ENCODE results near the gene PXMP2. TPM values are rescaled to one million over a fixed set of nuclear protein-coding genes. Genes with fewer than 3 reads are reported as not detected.

The PXMP2 gene
- total RNA-seq, 1 experiment from 2014 or later: 39.9 TPM

- H3K4me1 ChIP-seq: no peaks in the 10 kb centered on the region
- no peaks in the 10 kb centered on the region for H3K27me3 ChIP-seq (replicated peaks; ENCODE audit: control insufficient read depth, insufficient read depth, low read length)
- no TSS peak for BruUV-seq (replicated peaks)
- intact Hi-C loops (cut with micrococcal nuclease; ENCODE audit: unreplicated experiment): no loop called here
- Mint-ChIP-seq H3K9me3 (ENCODE audit: unreplicated experiment) (peaks cover 10% of the 10 kb centered on the region), H3K4me1 (ENCODE audit: low read depth, unreplicated experiment) (no peaks in the 10 kb centered on the region), H3K36me3 (ENCODE audit: insufficient read depth, unreplicated experiment) (peaks cover 95% of the 10 kb centered on the region), H3K27me3 (ENCODE audit: insufficient read depth, unreplicated experiment) (no peaks in the 10 kb centered on the region), H3K27ac (ENCODE audit: unreplicated experiment) (peak overlapping the region; percentile 39), H3K4me3 (ENCODE audit: unreplicated experiment) (no peak overlapping the region)
- no peak for DNase-seq
- H3K4me3 ChIP-seq (ENCODE audit: low read depth, low read length): no peak overlapping the region
- ChIA-PET POLR2A (no interaction called here), CTCF (no interaction called here)
- peaks cover 5% of the 10 kb centered on the region for H3K9me3 ChIP-seq
- no peak for TF ChIP-seq CTCF (IDR thresholded peaks at IDR 0.05; ENCODE audit: insufficient read depth in 1 of 2, low read depth in 1 of 2, low read length in 1 of 2, severe bottlenecking in 1 of 2, unreplicated experiment in 1 of 2)
- H3K36me3 ChIP-seq (ENCODE audit: control insufficient read depth, insufficient read depth, low read length): peaks cover 2% of the 10 kb centered on the region
These were observed 41.1 kb downstream of the PXMP2 start for GRCh38 chr12:132728502-132728901.

DNA sequence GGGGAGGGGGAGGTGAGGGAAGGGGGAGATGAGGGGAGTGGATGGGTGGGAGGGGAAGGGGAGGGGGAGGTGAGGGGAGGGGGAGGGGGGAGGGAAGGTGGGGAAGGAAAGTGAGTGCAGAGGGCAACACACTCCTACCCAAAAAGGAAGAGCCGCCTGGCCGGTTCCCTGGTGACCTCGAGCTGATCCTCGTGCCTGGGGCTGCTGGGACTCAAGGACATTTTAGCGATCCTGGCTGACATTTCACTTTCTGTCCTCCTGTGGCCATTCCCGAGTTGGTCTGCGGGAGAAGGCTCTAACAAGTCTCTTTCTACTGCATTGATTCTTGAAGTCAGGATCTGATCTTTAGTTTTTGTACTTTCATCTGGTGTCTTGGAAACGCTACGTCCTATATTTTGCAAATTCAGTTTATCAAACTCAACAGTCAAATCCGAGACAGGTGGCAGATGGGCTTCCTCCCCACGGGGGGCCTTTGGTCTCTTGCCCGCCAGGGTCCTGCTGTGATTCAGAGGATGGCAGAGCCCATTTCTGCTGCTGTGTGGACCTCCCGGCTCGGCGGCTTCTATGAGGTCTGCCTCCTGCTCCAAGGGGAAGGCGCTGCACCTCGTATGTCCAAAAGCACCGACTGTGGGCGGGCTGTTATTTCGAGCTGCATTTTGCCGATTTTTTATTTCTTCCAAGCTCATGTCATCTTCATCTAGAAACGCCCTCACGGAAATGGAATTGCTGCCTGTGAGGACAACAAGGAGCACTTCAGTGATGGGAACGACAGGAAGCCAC, 42.3 kb downstream of the PXMP2 start:
- Mint-ChIP-seq H3K27ac (ENCODE audit: unreplicated experiment) (peak overlapping the region; percentile 80), H3K27me3 (ENCODE audit: insufficient read depth, unreplicated experiment) (no peaks in the 10 kb centered on the region), H3K4me1 (ENCODE audit: low read depth, unreplicated experiment) (no peaks in the 10 kb centered on the region), H3K36me3 (ENCODE audit: insufficient read depth, unreplicated experiment) (peaks cover 95% of the 10 kb centered on the region), H3K4me3 (ENCODE audit: unreplicated experiment) (no peak overlapping the region), H3K9me3 (ENCODE audit: unreplicated experiment) (peaks cover 10% of the 10 kb centered on the region)
- BruUV-seq (replicated peaks): no TSS peak
- intact Hi-C loops (cut with micrococcal nuclease; ENCODE audit: unreplicated experiment): no loop called here
- Histone ChIP-seq H3K36me3 (ENCODE audit: control insufficient read depth, insufficient read depth, low read length) (peaks cover 2% of the 10 kb centered on the region), H3K4me3 (ENCODE audit: low read depth, low read length) (no peak overlapping the region), H3K9me3 (peaks cover 5% of the 10 kb centered on the region), H3K4me1 (no peaks in the 10 kb centered on the region), H3K27me3 (replicated peaks; ENCODE audit: control insufficient read depth, insufficient read depth, low read length) (no peaks in the 10 kb centered on the region)
- no peak for DNase-seq
- CTCF ChIA-PET: no interaction called here
- no peak for TF ChIP-seq CTCF (IDR thresholded peaks at IDR 0.05; ENCODE audit: insufficient read depth in 1 of 2, low read depth in 1 of 2, low read length in 1 of 2, severe bottlenecking in 1 of 2, unreplicated experiment in 1 of 2)
- POLR2A ChIA-PET: no interaction called here

DNA sequence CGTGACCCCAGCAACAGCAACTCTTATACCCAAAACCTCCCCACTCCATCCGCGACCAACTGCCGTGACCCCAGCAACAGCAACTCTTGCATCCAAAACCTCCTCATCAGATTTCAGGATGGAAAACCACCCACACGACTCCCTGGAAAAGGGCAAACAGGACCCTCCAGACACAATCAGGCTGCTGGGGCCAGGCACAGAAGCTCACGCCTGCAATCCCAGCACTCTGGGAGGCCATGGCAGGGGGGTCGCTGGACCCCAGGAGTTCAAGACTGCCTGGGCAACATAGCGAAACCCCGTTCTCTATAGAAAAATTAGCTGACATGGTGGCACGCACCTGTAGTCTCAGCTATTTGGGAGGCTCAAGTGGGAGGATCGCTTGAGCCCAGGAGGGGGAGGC, 43.0 kb downstream of the PXMP2 start:
- H3K4me1 Mint-ChIP-seq (ENCODE audit: low read depth, unreplicated experiment): no peaks in the 10 kb centered on the region
- H3K9me3 Mint-ChIP-seq (ENCODE audit: unreplicated experiment): peaks cover 10% of the 10 kb centered on the region
- Histone ChIP-seq H3K4me1 (no peaks in the 10 kb centered on the region), H3K36me3 (ENCODE audit: control insufficient read depth, insufficient read depth, low read length) (peaks cover 6% of the 10 kb centered on the region), H3K9me3 (peaks cover 5% of the 10 kb centered on the region), H3K4me3 (ENCODE audit: low read depth, low read length) (no peak overlapping the region), H3K27me3 (replicated peaks; ENCODE audit: control insufficient read depth, insufficient read depth, low read length) (no peaks in the 10 kb centered on the region)
- CTCF ChIA-PET: no interaction called here
- peak overlapping the region; percentile 80 for H3K27ac Mint-ChIP-seq (ENCODE audit: unreplicated experiment)
- intact Hi-C loops (cut with micrococcal nuclease; ENCODE audit: unreplicated experiment): no loop called here
- no peak for TF ChIP-seq CTCF (IDR thresholded peaks at IDR 0.05; ENCODE audit: insufficient read depth in 1 of 2, low read depth in 1 of 2, low read length in 1 of 2, severe bottlenecking in 1 of 2, unreplicated experiment in 1 of 2)
- H3K27me3 Mint-ChIP-seq (ENCODE audit: insufficient read depth, unreplicated experiment): no peaks in the 10 kb centered on the region
- H3K36me3 Mint-ChIP-seq (ENCODE audit: insufficient read depth, unreplicated experiment): peaks cover 95% of the 10 kb centered on the region
- BruUV-seq (replicated peaks): no TSS peak
- H3K4me3 Mint-ChIP-seq (ENCODE audit: unreplicated experiment): no peak overlapping the region
- POLR2A ChIA-PET: no interaction called here
- no peak for DNase-seq
